Neural cell (in vitro differentiated cells): ENCODE data around the gene AQP6.
A peak's percentile ranks its signal among the peaks of the same experiment; 100 is the strongest.

Experiments used
- CTCF ChIP-seq: fragments of 450-650 bp; IDR thresholded peaks from 2 replicates; pipeline ENCODE4 v1.5.1; 2014; ENCODE audit warnings: antibody characterized with exemption, mild to moderate bottlenecking, moderate library complexity; ENCODE audit not compliant: poor library complexity, severe bottlenecking
- EP300 ChIP-seq: fragments of 450-650 bp; conservative IDR thresholded peaks from 2 replicates; pipeline ENCODE4 v1.6.1; 2014; ENCODE audit warnings: antibody characterized with exemption, mild to moderate bottlenecking, moderate library complexity; ENCODE audit not compliant: poor library complexity, severe bottlenecking
- EZH2 ChIP-seq: fragments of 200-600, 300-800 bp; shearing (Covaris generic), sonication (generic); IDR thresholded peaks from 2 replicates; pipeline ENCODE4 v1.6.1; 2014; ENCODE audit warnings: antibody characterized with exemption, low read length, borderline replicate concordance, mild to moderate bottlenecking; ENCODE audit not compliant: insufficient read depth, poor library complexity, severe bottlenecking
- MXI1 ChIP-seq: fragments of 450-650 bp; conservative IDR thresholded peaks from 2 replicates; pipeline ENCODE4 v1.6.1; 2014; ENCODE audit warnings: antibody characterized with exemption, mild to moderate bottlenecking; ENCODE audit not compliant: poor library complexity, severe bottlenecking
- POLR2AphosphoS5 ChIP-seq: IDR thresholded peaks from 2 replicates; pipeline ENCODE4 v1.6.1; 2012
- RAD21 ChIP-seq: fragments of 450-650 bp; conservative IDR thresholded peaks from 2 replicates; pipeline ENCODE4 v1.6.1; 2014; ENCODE audit warnings: antibody characterized with exemption, mild to moderate bottlenecking, moderate library complexity
- REST ChIP-seq: IDR thresholded peaks from 2 replicates; pipeline ENCODE4 v1.6.1; 2012; ENCODE audit warnings: borderline replicate concordance
- SMC3 ChIP-seq: fragments of 450-650 bp; conservative IDR thresholded peaks from 2 replicates; pipeline ENCODE4 v1.6.1; 2014; ENCODE audit warnings: antibody characterized with exemption, mild to moderate bottlenecking, moderate library complexity; ENCODE audit not compliant: poor library complexity
- TAF1 ChIP-seq: IDR thresholded peaks from 2 replicates; pipeline ENCODE4 v1.6.1; 2012; ENCODE audit warnings: low read depth

GRCh38 chr12:49961111-49961922, 11.4 kb upstream of the AQP6 start, which contains the start of gene AQP5:
- peak; percentile 70 for TF ChIP-seq EZH2
- TF ChIP-seq CTCF = no peak
- no peak for TF ChIP-seq TAF1
- no peak for TF ChIP-seq REST
- no peak for TF ChIP-seq RAD21
- TF ChIP-seq EP300 = no peak
- no peak for TF ChIP-seq POLR2AphosphoS5
- TF ChIP-seq SMC3 = no peak
- no peak for TF ChIP-seq MXI1
